ENCODE data around the gene FLRT1. TPM values are rescaled to one million over a fixed set of nuclear protein-coding genes. Genes with fewer than 3 reads are reported as not detected.
A peak's percentile ranks its signal among the peaks of the same experiment; 100 is the strongest.

Gene FLRT1
- polyA plus RNA-seq, 2 of the 4 experiments (the other 2 are of a cell fraction), result 0.10 to 0.31 TPM

GRCh38 chr11:64052938-64053622, 17.3 kb downstream of the FLRT1 start:
- H3K4me3 ChIP-seq, result no peak overlapping the region
- H3K4me1 ChIP-seq, result no peaks in the 10 kb centered on the region
- H3K9me3 ChIP-seq, result no peaks in the 10 kb centered on the region
- TF ChIP-seq KDM1A (IDR thresholded peaks at IDR 0.05; ENCODE audit: low read depth), result no peak
- TF ChIP-seq EHF (CRISPR knock-in tag; IDR thresholded peaks at IDR 0.05), result no peak
- no peak for TF ChIP-seq GATA3 (IDR thresholded peaks at IDR 0.05; ENCODE audit: borderline replicate concordance)
- TF ChIP-seq, protein P1, sequence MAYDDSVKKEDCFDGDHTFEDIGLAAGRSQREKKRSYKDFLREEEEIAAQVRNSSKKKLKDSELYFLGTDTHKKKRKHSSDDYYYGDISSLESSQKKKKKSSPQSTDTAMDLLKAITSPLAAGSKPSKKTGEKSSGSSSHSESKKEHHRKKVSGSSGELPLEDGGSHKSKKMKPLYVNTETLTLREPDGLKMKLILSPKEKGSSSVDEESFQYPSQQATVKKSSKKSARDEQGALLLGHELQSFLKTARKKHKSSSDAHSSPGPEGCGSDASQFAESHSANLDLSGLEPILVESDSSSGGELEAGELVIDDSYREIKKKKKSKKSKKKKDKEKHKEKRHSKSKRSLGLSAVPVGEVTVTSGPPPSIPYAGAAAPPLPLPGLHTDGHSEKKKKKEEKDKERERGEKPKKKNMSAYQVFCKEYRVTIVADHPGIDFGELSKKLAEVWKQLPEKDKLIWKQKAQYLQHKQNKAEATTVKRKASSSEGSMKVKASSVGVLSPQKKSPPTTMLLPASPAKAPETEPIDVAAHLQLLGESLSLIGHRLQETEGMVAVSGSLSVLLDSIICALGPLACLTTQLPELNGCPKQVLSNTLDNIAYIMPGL (CRISPR knock-in tag; IDR thresholded peaks at IDR 0.05; ENCODE audit: borderline replicate concordance), result no peak
- TF ChIP-seq NR3C1 (IDR thresholded peaks at IDR 0.05), result no peak
- no peak for TF ChIP-seq ESRRA (IDR thresholded peaks at IDR 0.05; ENCODE audit: borderline replicate concordance, low read length)
- TF ChIP-seq E2F6 (IDR thresholded peaks at IDR 0.05; ENCODE audit: borderline replicate concordance, low read depth), result no peak
- no peak for TF ChIP-seq EHMT2 (IDR thresholded peaks at IDR 0.05; ENCODE audit: low read depth)
- TF ChIP-seq HDAC2 (IDR thresholded peaks at IDR 0.05), result no peak
- TF ChIP-seq RNF2 (IDR thresholded peaks at IDR 0.05; ENCODE audit: borderline replicate concordance, low read depth), result no peak
- TF ChIP-seq KDM5A (IDR thresholded peaks at IDR 0.05), result no peak
- TF ChIP-seq CEBPB (IDR thresholded peaks at IDR 0.05), result no peak
- H3K27ac ChIP-seq, result no peak overlapping the region
- 0 out of 6 replicates have a peak, but pooled peaks of 1 of the 2 experiments have one; percentile 12 for ATAC-seq
- no peak for FAIRE-seq
- ChIA-PET POLR2A (no interaction called here), CTCF (interaction anchor here (0.6 to 2.1 kb wide), 6 partner anchors 10 to 96 kb away, joined by 3 to 11 read pairs (median 4); no protein-coding TSS in a partner anchor)
- 66% methylated on average over 9 of the region's 11 CpGs for WGBS (ENCODE audit: missing lambda C conversion rate)
- no peak overlapping the region for H3K4me2 ChIP-seq
- DNase-seq (ENCODE audit: low read depth in 1 of 2, low spot score in 1 of 2), result no peak

- FAIRE-seq (no peak), DNase-seq (ENCODE audit: low read depth in 1 of 2, low spot score in 1 of 2) (no peak), ATAC-seq (no peak)
- Histone ChIP-seq H3K9me3 (no peaks in the 10 kb centered on the region), H3K27ac (no peak overlapping the region), H3K4me2 (no peak overlapping the region), H3K4me1 (no peaks in the 10 kb centered on the region), H3K4me3 (no peak overlapping the region)
- TF ChIP-seq MAFK (IDR thresholded peaks at IDR 0.05; ENCODE audit: partially characterized antibody), result no peak
- ChIA-PET POLR2A (no interaction called here), CTCF (interaction anchor here (0.9 kb wide), 1 partner anchor 96 kb away, joined by 5 read pairs; no protein-coding TSS in a partner anchor)
- WGBS (ENCODE audit: missing lambda C conversion rate), result 78% methylated on average over 8 of the region's 15 CpGs
These were observed 18.0 kb downstream of the FLRT1 start for GRCh38 chr11:64053699-64054098.

- no peak overlapping the region for H3K4me2 ChIP-seq
- H3K27ac ChIP-seq, result no peak overlapping the region
- TF ChIP-seq FOXS1 (CRISPR knock-in tag; IDR thresholded peaks at IDR 0.05) (no peak), JUNB (IDR thresholded peaks at IDR 0.05) (no peak)
- ChIA-PET POLR2A (no interaction called here), CTCF (interaction anchor here (1.0 to 2.1 kb wide), 2 partner anchors 18 to 98 kb away, joined by 3 to 6 read pairs; no protein-coding TSS in a partner anchor)
- no peaks in the 10 kb centered on the region for H3K9me3 ChIP-seq
- no peaks in the 10 kb centered on the region for H3K4me1 ChIP-seq
- ATAC-seq, result no peak
- 64% methylated on average over 8 of the region's 8 CpGs for WGBS (ENCODE audit: missing lambda C conversion rate)
- DNase-seq (ENCODE audit: low read depth in 1 of 2, low spot score in 1 of 2), result no peak
- H3K4me3 ChIP-seq, result no peak overlapping the region
- no peak for FAIRE-seq
These were observed 19.3 kb downstream of the FLRT1 start for GRCh38 chr11:64055077-64055476.

GRCh38 chr11:64056213-64056785, 20.6 kb downstream of the FLRT1 start:
- Histone ChIP-seq H3K4me2 (no peak overlapping the region), H3K27ac (no peak overlapping the region), H3K4me3 (no peak overlapping the region), H3K9me3 (no peaks in the 10 kb centered on the region), H3K4me1 (peaks cover 8% of the 10 kb centered on the region; the same call in 2 of the 3 replicates)
- ChIA-PET POLR2A (no interaction called here), CTCF (interaction anchor here (0.6 to 2.1 kb wide), 2 partner anchors 96 to 213 kb away, joined by 4 to 6 read pairs; no protein-coding TSS in a partner anchor)
- no peak for DNase-seq (ENCODE audit: low read depth in 1 of 2, low spot score in 1 of 2)
- ATAC-seq, result no peak
- 90% methylated on average over 11 of the region's 15 CpGs for WGBS (ENCODE audit: missing lambda C conversion rate)
- FAIRE-seq, result no peak
- TF ChIP-seq EHF (CRISPR knock-in tag; IDR thresholded peaks at IDR 0.05) (no peak), ZNF302 (CRISPR knock-in tag; IDR thresholded peaks at IDR 0.05) (no peak), PHF8 (IDR thresholded peaks at IDR 0.05; ENCODE audit: borderline replicate concordance, low read depth) (no peak), MAZ (IDR thresholded peaks at IDR 0.05; ENCODE audit: borderline replicate concordance, low read depth, low read length) (no peak), TP53 (CRISPR knock-in tag; IDR thresholded peaks at IDR 0.05) (no peak), FOSL2 (IDR thresholded peaks at IDR 0.05) (no peak), FOSL2 (CRISPR knock-in tag; IDR thresholded peaks at IDR 0.05) (no peak), ZC3H11A (IDR thresholded peaks at IDR 0.05) (no peak), RNF2 (IDR thresholded peaks at IDR 0.05; ENCODE audit: borderline replicate concordance, low read depth) (no peak), KDM1A (IDR thresholded peaks at IDR 0.05; ENCODE audit: low read depth) (no peak), JUN (IDR thresholded peaks at IDR 0.05) (no peak), NPAS2 (CRISPR knock-in tag; IDR thresholded peaks at IDR 0.05; ENCODE audit: borderline replicate concordance) (no peak), ZFP36 (IDR thresholded peaks at IDR 0.05; ENCODE audit: borderline replicate concordance, partially characterized antibody) (no peak), RCOR1 (IDR thresholded peaks at IDR 0.05; ENCODE audit: low read depth, low read length) (no peak), RFX5 (IDR thresholded peaks at IDR 0.05) (no peak), CHD4 (IDR thresholded peaks at IDR 0.05; ENCODE audit: borderline replicate concordance) (no peak)

Data from A549 (cell line).